Sigmoid colon (tissue), 7 donors: ENCODE results near the gene LDB2. TPM values are rescaled to one million over a fixed set of nuclear protein-coding genes. Genes with fewer than 3 reads are reported as not detected.

ENCODE experiments used
- DNase-seq: peaks from one replicate; pipeline ENCODE4 v3.0.0-alpha.2; 2019
- H3K27ac ChIP-seq, 4 donors: fragments of 200-600 bp; sonication (generic); one replicate each; pipeline ENCODE4 v1.5.1; 2016 to 2019; ENCODE audit warnings: mild to moderate bottlenecking in 1 of 4
- H3K27me3 ChIP-seq, 3 donors: fragments of 200-600 bp; sonication (generic); one replicate each; pipeline ENCODE4 v1.5.1; 2019; ENCODE audit warnings: mild to moderate bottlenecking in 1 of 3
- H3K36me3 ChIP-seq, 4 donors: fragments of 200-600 bp; sonication (generic); one replicate each; pipeline ENCODE4 v1.5.1; 2016 to 2019
- H3K4me1 ChIP-seq, 4 donors: fragments of 200-600 bp; sonication (generic); one replicate each; pipeline ENCODE4 v1.5.1; 2017 to 2019
- H3K4me3 ChIP-seq, 4 donors: fragments of 200-600 bp; sonication (generic); one replicate each; pipeline ENCODE4 v1.5.1; 2017 to 2019; ENCODE audit warnings: mild to moderate bottlenecking in 2 of 4, moderate library complexity in 1 of 4
- H3K9me3 ChIP-seq, 4 donors: fragments of 200-600 bp in 3 of 4; sonication (generic) in 3 of 4; one replicate each; pipeline versions ENCODE4 v1.5.1 to v1.6.1; 2013 to 2019
- CTCF ChIP-seq, 4 experiments: fragments of 450-650 bp in 3 of 4; fragments of 200-600 bp in 1 of 4; IDR thresholded peaks; one replicate each; pipeline ENCODE4 v1.5.1; 2016 to 2019; ENCODE audit warnings: antibody characterized with exemption in 4 of 4, mild to moderate bottlenecking in 3 of 4, moderate library complexity in 2 of 4
- EP300 ChIP-seq, 4 donors: sonication (generic); formaldehyde crosslinking; IDR thresholded peaks; one replicate each; pipeline ENCODE4 v1.6.1; 2017; ENCODE audit warnings: antibody characterized with exemption in 4 of 4
- POLR2A ChIP-seq, 2 donors: fragments of 450-650 bp; IDR thresholded peaks; one replicate each; pipeline ENCODE4 v1.6.1; 2016; ENCODE audit warnings: antibody characterized with exemption in 2 of 2, mild to moderate bottlenecking in 2 of 2, moderate library complexity in 2 of 2
- POLR2AphosphoS5 ChIP-seq, 4 donors: sonication (generic); formaldehyde crosslinking; IDR thresholded peaks; one replicate each; pipeline ENCODE4 v1.6.1; 2017; ENCODE audit warnings: antibody characterized with exemption in 4 of 4
- WGBS, 2 donors: extraction: QIAGEN DNeasy Blood & Tissue Kit; methylation state at CpG; one replicate each; pipeline ENCODE4 v1.1.7; 2013; 5-methylcytosine and 5-hydroxymethylcytosine counted together
- intact Hi-C: fragments of 100-400 bp; cut with DNase I; formaldehyde crosslinking; loops from one replicate; pipeline ENCODE4 v1.15.1; 2023
- polyA plus RNA-seq, 3 donors: library from polyadenylated mRNA; stranded (reverse); fragments of 200-250 nt; gene quantifications; one replicate each; pipeline ENCODE4 v1.2.3, GENCODE V29; 2013
- total RNA-seq, 4 donors: library from RNA; depleted of rRNA; stranded (reverse); fragments of >200 nt; gene quantifications; one replicate each; pipeline ENCODE4 v1.1.0, GENCODE V29; 2016
- donor health status: healthy with polysubstance abuse.
- donor health status: Bipolar disorder and iron deficiency.
- donor health status: healthy.

The LDB2 gene
- total and polyA plus RNA-seq, 7 donors = 2.1 to 28.5 (median 18.3) TPM

GRCh38 chr4:16834814-16835213 lies 63.6 kb downstream of the LDB2 start:
- Histone ChIP-seq H3K27me3 (no peaks in the 10 kb centered on the region), H3K27ac (no peak overlapping the region), H3K36me3 (no peaks in the 10 kb centered on the region), H3K4me1 (no peaks in the 10 kb centered on the region), H3K9me3 (no peaks in the 10 kb centered on the region), H3K4me3 (no peak overlapping the region)
- TF ChIP-seq POLR2AphosphoS5 (IDR thresholded peaks at IDR 0.05) (no peak), CTCF (IDR thresholded peaks at IDR 0.05) (no peak)
- DNase-seq = no peak
- intact Hi-C loops = no loop called here
- WGBS, 2 donors = 92 to 94% methylated on average over 2 of the region's 2 CpGs

GRCh38 chr4:16833722-16834121 lies 64.7 kb downstream of the LDB2 start:
- no peak overlapping the region for H3K4me3 ChIP-seq
- H3K27ac ChIP-seq = no peak overlapping the region
- TF ChIP-seq EP300 (IDR thresholded peaks at IDR 0.05) = no peak
- TF ChIP-seq POLR2A (IDR thresholded peaks at IDR 0.05) = no peak
- DNase-seq = no peak
- no peaks in the 10 kb centered on the region for H3K4me1 ChIP-seq
- H3K9me3 ChIP-seq = no peaks in the 10 kb centered on the region
- WGBS, 2 donors = 87 to 93% methylated on average over 4 of the region's 4 CpGs
- H3K36me3 ChIP-seq = no peaks in the 10 kb centered on the region
- intact Hi-C loops = no loop called here
- H3K27me3 ChIP-seq = no peaks in the 10 kb centered on the region

- Histone ChIP-seq H3K4me3 (no peak overlapping the region), H3K4me1 (no peaks in the 10 kb centered on the region), H3K9me3 (no peaks in the 10 kb centered on the region), H3K36me3 (no peaks in the 10 kb centered on the region), H3K27me3 (no peaks in the 10 kb centered on the region), H3K27ac (no peak overlapping the region)
- 88 to 90% methylated on average over 3 of the region's 3 CpGs for WGBS, 2 donors
- TF ChIP-seq EP300 (IDR thresholded peaks at IDR 0.05) (no peak), POLR2AphosphoS5 (IDR thresholded peaks at IDR 0.05) (no peak), CTCF (IDR thresholded peaks at IDR 0.05) (no peak), POLR2A (IDR thresholded peaks at IDR 0.05) (no peak)
- intact Hi-C loops = no loop called here
- DNase-seq = no peak
Observed at GRCh38 chr4:16830081-16830480, 68.4 kb downstream of the LDB2 start.

- no peaks in the 10 kb centered on the region for H3K36me3 ChIP-seq
- no peak for DNase-seq
- H3K27ac ChIP-seq = peak overlapping the region in 1 of 4 donors; percentile 25
- no peaks in the 10 kb centered on the region for H3K4me1 ChIP-seq
- H3K4me3 ChIP-seq = no peak overlapping the region
- no peaks in the 10 kb centered on the region for H3K9me3 ChIP-seq
- H3K27me3 ChIP-seq = no peaks in the 10 kb centered on the region
- no peak for TF ChIP-seq POLR2AphosphoS5 (IDR thresholded peaks at IDR 0.05)
- TF ChIP-seq EP300 (IDR thresholded peaks at IDR 0.05) = no peak
- no peak for TF ChIP-seq CTCF (IDR thresholded peaks at IDR 0.05)
- no peak for TF ChIP-seq POLR2A (IDR thresholded peaks at IDR 0.05)
- 78 to 81% methylated on average over 12 of the region's 12 CpGs for WGBS, 2 donors
- intact Hi-C loops = no loop called here
Observed at GRCh38 chr4:16827794-16828724, 70.4 kb downstream of the LDB2 start.

GRCh38 chr4:16827045-16827444 lies 71.4 kb downstream of the LDB2 start:
- peak overlapping the region in 1 of 4 donors; percentile 25 for H3K27ac ChIP-seq
- TF ChIP-seq CTCF (IDR thresholded peaks at IDR 0.05) (no peak), POLR2A (IDR thresholded peaks at IDR 0.05) (no peak), POLR2AphosphoS5 (IDR thresholded peaks at IDR 0.05) (no peak), EP300 (IDR thresholded peaks at IDR 0.05) (no peak)
- H3K27me3 ChIP-seq = no peaks in the 10 kb centered on the region
- WGBS, 2 donors = 41 to 56% methylated on average over 4 of the region's 4 CpGs
- no peak overlapping the region for H3K4me3 ChIP-seq
- intact Hi-C loops = no loop called here
- H3K9me3 ChIP-seq = no peaks in the 10 kb centered on the region
- no peaks in the 10 kb centered on the region for H3K4me1 ChIP-seq
- H3K36me3 ChIP-seq = no peaks in the 10 kb centered on the region
- no peak for DNase-seq
